ENCODE data around the gene SERPINB6. TPM values are rescaled to one million over a fixed set of nuclear protein-coding genes. Genes with fewer than 3 reads are reported as not detected.

SERPINB6 gene
- total RNA-seq, 1 experiment from 2014 or later: 39.0 TPM

- H2AK5ac ChIP-seq (ENCODE audit: insufficient read length, low read length): no peak overlapping the region
- no peak overlapping the region for H3K4me3 Mint-ChIP-seq
- H3K79me2 ChIP-seq (ENCODE audit: insufficient read depth, low read length): no peaks in the 10 kb centered on the region
- DNase-seq: peak; percentile 24
- peaks cover 6% of the 10 kb centered on the region for H3K27me3 Mint-ChIP-seq (ENCODE audit: low read depth)
- no peak overlapping the region for H3K4me2 ChIP-seq (ENCODE audit: insufficient read depth, insufficient read length, low read length)
- TF ChIP-seq CTCF (conservative IDR thresholded peaks at IDR 0.05): no peak
- H2BK20ac ChIP-seq (ENCODE audit: low read depth, low read length, poor library complexity, severe bottlenecking): no peak overlapping the region
- no peaks in the 10 kb centered on the region for H3K27me3 ChIP-seq (ENCODE audit: insufficient read depth, low read length)
- no peaks in the 10 kb centered on the region for H3K23me2 ChIP-seq (ENCODE audit: insufficient read length, low read depth, low read length, poor library complexity, severe bottlenecking)
- WGBS (ENCODE audit: extremely low coverage, insufficient read length, low lambda C conversion rate): no CpG with 5 or more reads among the region's 4 CpGs
- H3K9me3 Mint-ChIP-seq: peaks cover 8 to 13% of the 10 kb centered on the region in 2 experiments
- no peaks in the 10 kb centered on the region for H3K79me1 ChIP-seq (ENCODE audit: insufficient read depth, low read depth, low read length, poor library complexity, severe bottlenecking)
- H3K9ac ChIP-seq (ENCODE audit: extremely low read depth, insufficient read length, low read length): no peak overlapping the region
- no peak overlapping the region for H4K8ac ChIP-seq (replicated peaks; ENCODE audit: insufficient read length, low read depth, low read length)
- no peak overlapping the region for H3K56ac ChIP-seq (ENCODE audit: insufficient read length, low read depth, low read length)
- no peaks in the 10 kb centered on the region for H4K20me1 ChIP-seq (ENCODE audit: control insufficient read depth, insufficient read depth, insufficient read length)
- no peak overlapping the region for H3K23ac ChIP-seq (ENCODE audit: insufficient read length, low read depth, low read length)
- H3T11ph ChIP-seq (ENCODE audit: low read length): no peak overlapping the region
- no peaks in the 10 kb centered on the region for H3K9me3 ChIP-seq (ENCODE audit: control insufficient read depth, low read depth, low read length)
- H2BK15ac ChIP-seq (ENCODE audit: low read depth, low read length): no peak overlapping the region
- peaks cover 16% of the 10 kb centered on the region; the same call in 1 of the 2 replicates for H3K4me1 ChIP-seq (ENCODE audit: insufficient read depth, low read length)
- no peak overlapping the region for H4K5ac ChIP-seq (ENCODE audit: insufficient read length, low read depth, low read length)
- peaks cover 8 to 9% (median 9%) of the 10 kb centered on the region in 3 experiments for H3K36me3 Mint-ChIP-seq (ENCODE audit: insufficient read depth in 1 of 3, low read depth in 3 of 3)
- peak overlapping the region in 1 of 3 experiments; percentile 15; a peak in 1 of 7 replicates for H3K27ac Mint-ChIP-seq
- no peak overlapping the region for H3K27ac ChIP-seq (ENCODE audit: insufficient read length, low read depth, low read length)
- no peak overlapping the region for H2BK120ac ChIP-seq (ENCODE audit: low read depth, low read length, poor library complexity, severe bottlenecking)
- H2BK5ac ChIP-seq (ENCODE audit: insufficient read length, low read length): no peak overlapping the region
- H3K4me1 Mint-ChIP-seq: peaks cover 66 to 79% of the 10 kb centered on the region in 2 experiments
- no peak overlapping the region for H3K4ac ChIP-seq (ENCODE audit: low read depth, low read length)
- no peak overlapping the region for H4K91ac ChIP-seq (ENCODE audit: insufficient read length, low read depth, low read length)
- no peak overlapping the region for H3K14ac ChIP-seq (ENCODE audit: insufficient read depth, low read length)
- H3K18ac ChIP-seq (ENCODE audit: insufficient read length, low read depth, low read length): no peak overlapping the region
- no peak overlapping the region for H2AFZ ChIP-seq (ENCODE audit: low read length)
- H2BK12ac ChIP-seq (ENCODE audit: insufficient read length, low read depth, low read length): no peak overlapping the region
Measured at GRCh38 chr6:2919401-2919800, 52.0 kb downstream of the SERPINB6 start.

Data from H9 (cell line).